Subcutaneous adipose tissue (tissue), 4 donors: ENCODE results near the gene CCDC122. TPM values are rescaled to one million over a fixed set of nuclear protein-coding genes. Genes with fewer than 3 reads are reported as not detected.

Experiments
- CTCF ChIP-seq: fragments of 450-650 bp; IDR thresholded peaks from one replicate; pipeline ENCODE4 v1.5.1; 2016; ENCODE audit warnings: low read depth, mild to moderate bottlenecking, control low read depth, antibody characterized with exemption, moderate library complexity
- total RNA-seq, 4 donors: library from RNA; depleted of rRNA; stranded (reverse); fragments of >200 nt; gene quantifications; one replicate each; pipeline ENCODE4 v1.1.0, GENCODE V29; 2016

The CCDC122 gene
- total RNA-seq, 4 donors from 2014 or later, result 0.19 to 5.3 (median 2.9) TPM

- TF ChIP-seq CTCF, result no peak
Observed at GRCh38 chr13:43883631-43884030, 4.1 kb upstream of the CCDC122 start.

- no peak for TF ChIP-seq CTCF
Observed at GRCh38 chr13:43881580-43881979, 2.0 kb upstream of the CCDC122 start.

- no peak for TF ChIP-seq CTCF
Observed at GRCh38 chr13:43880926-43881325, 1.4 kb upstream of the CCDC122 start.

GRCh38 chr13:43880214-43880855 lies 795 bp upstream of the CCDC122 start:
- TF ChIP-seq CTCF, result no peak

GRCh38 chr13:43879755-43880181 lies 228 bp upstream of the CCDC122 start, which contains the start of gene LACC1:
Gene LACC1, plus strand, starts transcription at chr13:43879904. Its CDS starts 1,082 bp downstream, at chr13:43880986.
- TF ChIP-seq CTCF, result no peak

GRCh38 chr13:43877766-43878165 lies 1.8 kb downstream of the CCDC122 start:
- TF ChIP-seq CTCF, result no peak

- TF ChIP-seq CTCF, result no peak
Observed at GRCh38 chr13:43877326-43877725, 2.2 kb downstream of the CCDC122 start.
